ENCODE results near the gene ASB1. TPM values are rescaled to one million over a fixed set of nuclear protein-coding genes. Genes with fewer than 3 reads are reported as not detected.
A peak's percentile ranks its signal among the peaks of the same experiment; 100 is the strongest.

The ASB1 gene
- total RNA-seq, 1 experiment from 2014 or later = 28.9 TPM

GRCh38 chr2:238379096-238379810, 47.5 kb upstream of the ASB1 start:
- CTCF ChIA-PET = no interaction called here

GRCh38 chr2:238380336-238380735, 46.4 kb upstream of the ASB1 start:
- peak overlapping the region; percentile 43 for H3K9ac ChIP-seq (ENCODE audit: low read length)
- H3K27me3 ChIP-seq (ENCODE audit: low read length) = no peaks in the 10 kb centered on the region
- peaks cover 28% of the 10 kb centered on the region for H3K4me1 ChIP-seq (ENCODE audit: insufficient read depth, low read length)
- peak overlapping the region; percentile 88 for H3K27ac ChIP-seq (ENCODE audit: low read length)
- H3K4me3 ChIP-seq (ENCODE audit: low read length) = no peak overlapping the region
- ChIA-PET POLR2A (ENCODE audit: unreplicated experiment) (no interaction called here), CTCF (no interaction called here)
- no peaks in the 10 kb centered on the region for H3K9me3 ChIP-seq (ENCODE audit: low read length)
- DNase-seq (no peak), ATAC-seq (peak; percentile 13; the same call in 1 of the 2 replicates)
- H3F3A ChIP-seq (ENCODE audit: low read length, unreplicated experiment) = peaks cover 8% of the 10 kb centered on the region
- H2AFZ ChIP-seq (ENCODE audit: low read length) = 0 out of 2 replicates have a peak overlapping the region, but pooled peaks have one; percentile 43
- peak overlapping the region; percentile 53 for H3K4me2 ChIP-seq (ENCODE audit: low read length)
- no peaks in the 10 kb centered on the region for H4K20me1 ChIP-seq (ENCODE audit: low read length)
- BruUV-seq (replicated peaks) = no TSS peak
- intact Hi-C loops (cut with micrococcal nuclease) = no loop called here
- H3K9me2 ChIP-seq (replicated peaks; ENCODE audit: low read length) = no peaks in the 10 kb centered on the region
- H3K36me3 ChIP-seq (ENCODE audit: low read depth, low read length) = no peaks in the 10 kb centered on the region
- TF ChIP-seq EZH2phosphoT487 (IDR thresholded peaks at IDR 0.05; ENCODE audit: borderline replicate concordance, low read length) = no peak
- TF ChIP-seq EZH2 (IDR thresholded peaks at IDR 0.05; ENCODE audit: low read length, unreplicated experiment) = no peak
- TF ChIP-seq CTCF (conservative IDR thresholded peaks at IDR 0.05; ENCODE audit: low read depth, low read length) = no peak
- no peaks in the 10 kb centered on the region for H3K79me2 ChIP-seq (ENCODE audit: low read length)

More at GRCh38 chr2:238379096-238379810, 47.5 kb upstream of the ASB1 start:
- no peaks in the 10 kb centered on the region for H3K79me2 ChIP-seq (ENCODE audit: low read length)
- peaks cover 28% of the 10 kb centered on the region for H3K4me1 ChIP-seq (ENCODE audit: insufficient read depth, low read length)
- H3K27me3 ChIP-seq (ENCODE audit: low read length) = no peaks in the 10 kb centered on the region
- H3K9me3 ChIP-seq (ENCODE audit: low read length) = no peaks in the 10 kb centered on the region
- H2AFZ ChIP-seq (ENCODE audit: low read length) = no peak overlapping the region; the same call in 1 of the 2 replicates
- H3K4me3 ChIP-seq (ENCODE audit: low read length) = no peak overlapping the region
- POLR2A ChIA-PET (ENCODE audit: unreplicated experiment) = no interaction called here
- peak; percentile 50 for ATAC-seq
- TF ChIP-seq CTCF (conservative IDR thresholded peaks at IDR 0.05; ENCODE audit: low read depth, low read length) (no peak), EZH2phosphoT487 (IDR thresholded peaks at IDR 0.05; ENCODE audit: borderline replicate concordance, low read length) (no peak), EZH2 (IDR thresholded peaks at IDR 0.05; ENCODE audit: low read length, unreplicated experiment) (no peak)
- no peaks in the 10 kb centered on the region for H4K20me1 ChIP-seq (ENCODE audit: low read length)
- peak; percentile 37 for DNase-seq
- H3K9me2 ChIP-seq (replicated peaks; ENCODE audit: low read length) = no peaks in the 10 kb centered on the region
- H3K4me2 ChIP-seq (ENCODE audit: low read length) = peak overlapping the region; percentile 53
- H3F3A ChIP-seq (ENCODE audit: low read length, unreplicated experiment) = peaks cover 8% of the 10 kb centered on the region
- intact Hi-C loops (cut with micrococcal nuclease) = no loop called here
- no TSS peak for BruUV-seq (replicated peaks)
- H3K9ac ChIP-seq (ENCODE audit: low read length) = no peak overlapping the region
- H3K27ac ChIP-seq (ENCODE audit: low read length) = peak overlapping the region; percentile 88
- no peaks in the 10 kb centered on the region for H3K36me3 ChIP-seq (ENCODE audit: low read depth, low read length)

GRCh38 chr2:238380785-238381184, 45.9 kb upstream of the ASB1 start:
- TF ChIP-seq CTCF (conservative IDR thresholded peaks at IDR 0.05; ENCODE audit: low read depth, low read length) (no peak), EZH2phosphoT487 (IDR thresholded peaks at IDR 0.05; ENCODE audit: borderline replicate concordance, low read length) (no peak), EZH2 (IDR thresholded peaks at IDR 0.05; ENCODE audit: low read length, unreplicated experiment) (no peak)
- no TSS peak for BruUV-seq (replicated peaks)
- H3K27me3 ChIP-seq (ENCODE audit: low read length) = no peaks in the 10 kb centered on the region
- H3K4me3 ChIP-seq (ENCODE audit: low read length) = no peak overlapping the region
- DNase-seq (peak; percentile 94), ATAC-seq (peak; percentile 80)
- H2AFZ ChIP-seq (ENCODE audit: low read length) = 0 out of 2 replicates have a peak overlapping the region, but pooled peaks have one; percentile 43
- H3K27ac ChIP-seq (ENCODE audit: low read length) = peak overlapping the region; percentile 88
- peak overlapping the region; percentile 53 for H3K4me2 ChIP-seq (ENCODE audit: low read length)
- H3F3A ChIP-seq (ENCODE audit: low read length, unreplicated experiment) = peaks cover 8% of the 10 kb centered on the region
- no peaks in the 10 kb centered on the region for H4K20me1 ChIP-seq (ENCODE audit: low read length)
- no peaks in the 10 kb centered on the region for H3K36me3 ChIP-seq (ENCODE audit: low read depth, low read length)
- CTCF ChIA-PET = no interaction called here
- no peaks in the 10 kb centered on the region for H3K9me3 ChIP-seq (ENCODE audit: low read length)
- H3K9me2 ChIP-seq (replicated peaks; ENCODE audit: low read length) = no peaks in the 10 kb centered on the region
- peak overlapping the region; percentile 43 for H3K9ac ChIP-seq (ENCODE audit: low read length)
- intact Hi-C loops (cut with micrococcal nuclease) = no loop called here
- no peaks in the 10 kb centered on the region for H3K79me2 ChIP-seq (ENCODE audit: low read length)
- H3K4me1 ChIP-seq (ENCODE audit: insufficient read depth, low read length) = peaks cover 28% of the 10 kb centered on the region
- POLR2A ChIA-PET (ENCODE audit: unreplicated experiment) = no interaction called here
